ENCODE measurements around the gene ULBP1.
"Not testable (repeated sequence)": the region's sequence is repeated elsewhere in the genome, so short reads cannot be mapped to it uniquely, and the experiment has no call there.

ULBP1 gene

GRCh38 chr6:149969635-149970034, 5.9 kb downstream of the ULBP1 start:
- DNase-seq (ENCODE audit: low read depth in 1 of 2, low spot score in 1 of 2), result no peak

- not testable (repeated sequence) for DNase-seq (ENCODE audit: low read depth in 1 of 2, low spot score in 1 of 2)
Measured at GRCh38 chr6:149974394-149974793, 10.7 kb downstream of the ULBP1 start.

GRCh38 chr6:149974825-149975224, 11.1 kb downstream of the ULBP1 start:
- no peak for DNase-seq (ENCODE audit: low read depth in 1 of 2, low spot score in 1 of 2)

DNA sequence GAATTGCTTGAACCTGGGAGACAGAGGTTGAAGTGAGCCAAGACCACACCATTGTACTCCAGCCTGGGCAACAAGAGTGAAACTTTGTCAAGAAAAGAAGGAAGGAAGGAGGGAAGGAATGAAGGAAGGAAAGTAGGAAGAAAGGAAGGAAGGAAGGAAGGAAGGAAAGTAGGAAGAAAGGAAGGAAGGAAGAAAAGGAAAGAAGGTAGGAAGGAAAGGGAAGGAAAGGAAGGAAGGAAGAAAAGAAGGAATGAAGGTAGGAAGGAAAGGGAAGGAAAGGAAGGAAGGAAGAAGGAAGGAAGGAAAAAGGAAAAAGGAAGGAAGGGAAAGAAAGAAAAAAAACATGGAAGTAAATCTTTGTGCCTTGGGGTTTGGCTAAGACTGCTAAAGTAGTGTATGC, 11.7 kb downstream of the ULBP1 start:
- no peak for DNase-seq (ENCODE audit: low read depth in 1 of 2, low spot score in 1 of 2)

- DNase-seq (ENCODE audit: low read depth in 1 of 2, low spot score in 1 of 2), result no peak
Measured at GRCh38 chr6:149977221-149977620, 13.5 kb downstream of the ULBP1 start.

- DNase-seq (ENCODE audit: low read depth in 1 of 2, low spot score in 1 of 2), result no peak
Measured at GRCh38 chr6:149978610-149979009, 14.9 kb downstream of the ULBP1 start.

DNA sequence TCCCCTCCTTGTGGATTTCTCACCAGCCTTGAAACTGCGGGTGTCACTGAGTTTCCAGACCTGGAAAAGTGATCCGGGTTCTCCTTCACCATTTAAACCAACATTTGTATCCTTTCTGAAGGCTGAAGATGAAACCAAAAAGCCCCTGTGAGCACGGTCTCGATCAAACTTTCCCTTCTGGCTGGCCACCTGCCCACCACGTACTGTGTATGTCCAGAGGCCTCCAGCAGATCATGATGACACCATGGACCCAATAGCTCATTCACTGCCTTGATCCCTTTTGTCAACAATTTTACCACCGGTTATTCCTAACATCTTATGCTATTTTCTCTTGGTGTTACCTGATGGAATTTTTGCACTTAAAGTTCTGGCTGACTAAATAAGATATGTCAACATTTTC, 15.6 kb downstream of the ULBP1 start:
- no peak for DNase-seq (ENCODE audit: low read depth in 1 of 2, low spot score in 1 of 2)

DNA sequence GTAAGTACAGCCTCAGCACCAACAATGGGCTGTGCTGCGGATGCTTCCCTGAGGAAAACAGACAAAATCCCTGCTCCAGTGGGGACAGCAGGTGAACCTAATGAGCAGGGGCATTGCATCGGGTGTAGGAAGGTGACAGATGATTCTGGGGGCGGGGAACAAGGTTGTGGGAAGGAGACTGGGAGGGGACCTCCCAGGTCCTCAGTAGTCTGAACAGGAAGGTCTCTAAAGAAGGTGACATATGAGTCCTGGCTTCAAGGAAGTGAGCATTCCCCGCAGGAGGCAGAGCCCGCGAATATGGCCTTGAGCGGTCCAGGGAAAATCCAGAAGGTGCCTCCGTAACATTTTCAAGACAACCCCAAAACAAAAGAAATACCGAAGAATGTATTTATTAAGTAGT, 19.4 kb downstream of the ULBP1 start:
- DNase-seq (ENCODE audit: low read depth in 1 of 2, low spot score in 1 of 2), result no peak

DNA sequence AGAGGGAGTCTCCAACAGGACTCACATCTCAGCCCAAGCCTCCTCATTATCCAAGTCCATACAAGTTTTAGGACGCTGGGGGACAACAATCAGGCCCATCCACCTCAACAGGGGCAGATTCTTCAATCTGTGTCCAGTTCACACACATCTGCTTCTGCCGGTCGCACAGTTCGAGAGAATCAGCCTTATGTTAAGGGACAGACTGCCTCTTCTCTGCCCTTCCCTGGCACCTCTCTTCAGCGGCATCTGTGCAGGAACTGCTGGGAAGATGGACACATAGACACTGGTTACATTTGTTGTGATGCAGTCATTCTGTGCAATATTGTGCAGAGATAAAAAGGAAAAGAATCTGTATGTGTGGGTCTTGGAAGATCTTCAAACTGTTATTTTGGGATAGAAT, 21.0 kb downstream of the ULBP1 start:
- no peak for DNase-seq (ENCODE audit: low read depth in 1 of 2, low spot score in 1 of 2)

GRCh38 chr6:149985481-149985937, 21.8 kb downstream of the ULBP1 start:
- DNase-seq (ENCODE audit: low read depth in 1 of 2, low spot score in 1 of 2), result no peak

DNA sequence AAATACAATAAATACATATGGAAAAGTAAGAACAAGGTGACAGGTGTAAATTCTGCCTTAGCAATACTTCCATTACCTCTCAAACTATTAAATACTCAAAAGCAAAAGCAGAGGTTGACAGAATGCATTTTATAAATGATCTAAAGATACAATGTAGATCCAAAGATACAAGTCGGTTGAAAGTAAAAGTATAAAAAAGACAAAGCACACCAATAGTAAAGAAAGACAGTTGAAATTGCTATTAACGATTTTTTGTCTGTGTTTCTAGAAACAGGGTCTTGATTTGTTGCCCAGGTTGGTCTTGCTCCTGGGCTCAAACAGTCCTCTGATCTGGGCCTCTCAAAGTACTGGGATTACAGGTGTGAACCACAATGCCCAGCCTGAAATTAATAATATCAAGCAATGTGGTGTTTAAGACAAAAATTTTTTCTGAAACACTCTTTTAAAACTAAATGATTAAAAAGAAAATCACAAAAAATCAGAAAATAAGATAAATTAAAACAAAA, 23.9 kb downstream of the ULBP1 start:
- no peak for DNase-seq (ENCODE audit: low read depth in 1 of 2, low spot score in 1 of 2)

DNA sequence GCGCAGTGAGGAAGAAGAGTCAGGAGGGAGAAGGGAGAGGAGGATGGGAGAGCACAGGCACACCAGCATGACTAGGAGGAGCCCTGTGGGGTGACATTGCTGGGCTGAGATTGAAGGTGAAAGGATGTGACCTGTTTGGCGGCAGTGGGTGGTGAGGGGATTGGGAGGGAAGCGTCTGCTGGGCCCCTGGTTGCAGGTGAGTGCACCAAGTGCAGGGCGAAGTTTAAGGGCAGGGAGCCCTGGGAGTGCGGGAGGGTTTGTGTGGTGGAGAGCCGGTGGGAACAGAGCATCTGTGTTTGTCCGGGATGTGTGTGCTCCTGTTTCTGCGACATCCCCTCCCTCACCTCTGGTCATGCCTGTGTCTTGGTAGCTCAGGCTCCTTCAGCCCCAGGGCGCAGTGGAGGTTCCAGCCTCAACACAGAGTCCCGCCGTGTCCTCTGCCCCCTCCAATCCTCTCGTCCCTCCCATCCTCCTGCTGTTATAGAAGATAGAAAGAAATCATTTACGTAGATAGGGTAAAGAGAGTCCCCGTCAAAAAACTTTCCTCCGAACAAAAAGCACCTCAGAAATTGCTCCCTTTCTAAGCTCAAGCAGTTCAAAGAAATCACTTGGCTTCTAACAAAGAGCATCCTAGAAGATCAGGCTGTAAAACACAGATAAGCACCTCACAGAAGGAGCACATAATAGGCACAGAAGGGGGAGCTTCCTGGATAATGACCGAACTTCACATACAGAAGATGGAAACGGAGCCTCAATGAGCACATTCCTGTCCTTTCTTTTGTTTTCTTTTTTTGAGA, 25.0 kb downstream of the ULBP1 start:
- no peak for DNase-seq (ENCODE audit: low read depth in 1 of 2, low spot score in 1 of 2)

DNA sequence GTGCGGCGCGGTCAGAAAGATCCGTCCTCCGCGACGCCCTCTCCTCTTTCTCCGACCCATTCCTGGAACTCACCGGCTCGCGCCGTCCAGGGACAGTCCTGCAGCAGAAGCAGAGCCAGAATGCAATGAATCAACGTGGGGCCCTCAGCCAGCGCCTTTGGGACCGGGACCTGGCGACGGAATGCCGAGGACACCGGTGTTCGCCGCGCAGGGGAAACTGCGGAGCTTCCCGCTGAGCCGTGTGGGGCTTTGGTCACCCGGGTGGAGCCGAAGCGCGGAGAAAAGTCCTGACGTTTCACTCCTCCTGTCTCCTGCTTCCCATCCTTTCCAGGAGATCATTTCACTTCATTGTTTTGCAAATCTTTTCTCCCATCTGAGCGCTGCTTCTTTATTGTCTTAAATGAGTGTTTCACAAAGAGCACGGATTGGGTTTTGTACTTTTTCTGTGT, 26.5 kb downstream of the ULBP1 start:
- DNase-seq (ENCODE audit: low read depth in 1 of 2, low spot score in 1 of 2), result no peak

DNA sequence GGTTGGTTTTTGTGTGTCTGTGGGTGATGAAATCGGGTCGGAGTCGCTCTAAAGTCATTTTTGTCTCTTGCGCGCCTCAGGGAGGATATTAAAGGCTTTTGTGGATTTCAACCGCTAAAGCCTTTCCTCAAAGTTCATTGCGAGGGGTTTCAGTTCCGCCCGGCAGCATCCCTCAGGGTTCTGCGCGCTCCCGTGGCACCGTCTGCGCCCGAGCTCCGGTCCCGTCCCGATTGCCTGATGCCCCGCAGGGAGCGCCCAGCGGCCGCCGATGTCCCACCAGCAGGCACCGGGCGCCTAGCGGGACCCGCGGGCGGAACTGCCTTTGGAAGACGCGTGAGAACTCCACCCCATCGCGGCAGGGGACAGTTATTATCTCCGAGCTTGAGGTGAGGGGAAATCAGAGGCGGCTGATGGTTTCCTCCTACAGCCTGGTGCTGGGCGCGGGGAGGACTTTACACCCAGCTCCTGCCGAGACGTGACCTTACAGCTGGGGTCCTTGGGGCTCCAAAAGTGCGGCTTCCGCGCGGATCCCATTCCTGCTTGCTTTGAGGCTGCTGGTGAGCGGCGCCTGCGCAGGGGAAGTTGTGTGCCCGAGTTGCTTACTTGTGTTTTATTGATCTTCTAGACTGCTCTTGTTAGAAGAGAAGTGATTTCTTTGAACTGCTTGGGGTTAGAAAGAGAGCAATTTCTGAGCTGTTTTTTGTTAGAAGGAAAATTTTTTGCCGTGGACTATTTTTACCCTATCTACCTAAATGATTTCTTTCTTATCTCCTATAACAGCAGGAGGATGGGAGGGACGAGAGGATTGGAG, 27.1 kb downstream of the ULBP1 start:
- DNase-seq (ENCODE audit: low read depth in 1 of 2, low spot score in 1 of 2), result no peak

- not testable (repeated sequence) for DNase-seq (ENCODE audit: low read depth in 1 of 2, low spot score in 1 of 2)
Measured at GRCh38 chr6:149991472-149991795, 27.7 kb downstream of the ULBP1 start.

DNA sequence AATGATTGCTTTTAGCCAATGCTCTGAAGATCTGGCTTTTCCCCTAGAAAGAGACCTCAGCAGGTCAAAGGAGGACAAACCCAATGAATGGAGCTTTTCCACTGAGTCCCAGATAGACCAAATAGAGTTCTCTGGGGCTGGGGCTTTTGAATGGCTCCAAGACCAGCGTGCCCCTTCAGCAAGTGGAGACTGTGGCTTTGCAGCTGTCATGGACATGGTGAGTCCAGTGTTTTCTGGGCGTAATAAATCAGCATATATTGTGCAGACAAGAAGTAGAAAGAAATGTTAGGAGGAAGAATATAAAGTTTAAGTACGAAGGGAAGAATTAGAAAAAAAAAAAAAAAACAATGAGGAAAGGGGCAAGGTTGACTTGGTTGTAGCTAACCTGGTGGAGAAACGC, 28.1 kb downstream of the ULBP1 start:
- no peak for DNase-seq (ENCODE audit: low read depth in 1 of 2, low spot score in 1 of 2)

GRCh38 chr6:149995235-149995750, 31.6 kb downstream of the ULBP1 start:
- DNase-seq (ENCODE audit: low read depth in 1 of 2, low spot score in 1 of 2), result no peak

- no peak for DNase-seq (ENCODE audit: low read depth in 1 of 2, low spot score in 1 of 2)
Measured at GRCh38 chr6:149995971-149996370, 32.2 kb downstream of the ULBP1 start.

DNA sequence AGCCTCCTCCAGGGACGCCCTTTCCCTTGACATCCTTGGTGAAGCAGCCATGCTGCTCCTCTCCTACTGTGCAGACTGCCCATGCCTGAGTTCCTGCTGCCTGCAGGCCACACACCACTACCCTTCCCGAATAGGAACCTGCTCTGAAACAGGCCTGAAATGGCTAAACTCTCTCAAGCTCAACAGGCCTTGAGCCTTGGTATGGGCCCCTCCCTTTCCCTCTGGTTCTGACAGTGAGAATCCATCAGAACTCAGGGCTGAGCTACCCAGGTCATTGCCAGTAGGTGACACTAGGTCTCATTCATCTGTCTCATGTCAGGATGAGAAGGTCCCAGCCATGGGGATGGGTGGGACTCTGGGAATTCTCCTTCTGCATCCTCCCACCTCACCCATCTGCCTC, 35.9 kb downstream of the ULBP1 start:
- no peak for DNase-seq (ENCODE audit: low read depth in 1 of 2, low spot score in 1 of 2)

DNA sequence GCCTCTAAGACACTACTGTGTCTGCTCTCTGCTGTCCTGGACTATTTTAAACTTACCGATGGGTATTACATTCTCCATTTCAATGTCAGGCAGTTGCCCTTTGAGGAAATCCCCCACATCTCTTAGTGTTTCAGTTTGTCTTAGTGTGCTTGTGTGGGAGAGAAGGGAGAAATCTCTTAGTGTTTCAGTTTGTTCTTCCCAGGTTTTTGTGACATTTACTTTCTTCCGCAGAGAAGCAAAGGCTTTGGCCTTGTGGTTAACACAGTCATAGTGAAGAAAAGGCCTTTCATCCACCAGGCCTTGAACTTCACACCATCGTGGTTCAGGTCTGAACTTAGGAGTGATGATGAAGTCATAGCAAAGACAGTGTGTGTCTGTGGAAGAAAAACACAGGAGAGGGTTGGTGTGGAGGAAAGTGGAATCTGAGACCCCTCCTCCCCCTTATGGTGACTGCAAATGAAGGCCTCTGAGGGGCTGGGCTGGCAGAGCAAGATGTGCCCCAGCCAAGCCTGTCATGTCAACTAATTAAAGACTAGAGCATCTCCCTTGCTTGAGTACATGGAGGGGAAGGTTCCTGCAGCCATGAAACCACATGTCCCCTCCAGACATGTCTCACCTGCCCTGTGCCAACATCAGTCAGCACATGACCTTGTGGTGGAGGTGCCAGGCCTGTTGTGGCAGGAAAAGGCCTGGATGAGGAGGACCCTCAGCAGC, 37.7 kb downstream of the ULBP1 start:
- no peak for DNase-seq (ENCODE audit: low read depth in 1 of 2, low spot score in 1 of 2)

- no peak for DNase-seq (ENCODE audit: low read depth in 1 of 2, low spot score in 1 of 2)
Measured at GRCh38 chr6:150002710-150003109, 39.0 kb downstream of the ULBP1 start.
